Astrocyte of the cerebellum (primary cell): ENCODE results near the gene FOXA1.

Source experiments
- DNase-seq: peaks from one replicate; pipeline ENCODE4 v3.0.0-alpha.2; 2011; ENCODE audit warnings: low read depth
- H3K4me3 ChIP-seq: 2 replicates; pipeline ENCODE4 v1.5.1; 2011; ENCODE audit warnings: mild to moderate bottlenecking, low read depth, low read length, moderate library complexity
- in situ Hi-C: cut with HindIII; loops from 2 replicates; pipeline ENCODE4 v1.10.0; 2017; ENCODE audit warnings: low sequenced_read_pairs
- TF ChIP-seq, protein P1 (sequence below): IDR thresholded peaks from 2 replicates; pipeline ENCODE4 v1.5.1; 2012; ENCODE audit warnings: low read length, low read depth, moderate library complexity, mild to moderate bottlenecking; ENCODE audit errors: missing control alignments

Gene FOXA1

DNA sequence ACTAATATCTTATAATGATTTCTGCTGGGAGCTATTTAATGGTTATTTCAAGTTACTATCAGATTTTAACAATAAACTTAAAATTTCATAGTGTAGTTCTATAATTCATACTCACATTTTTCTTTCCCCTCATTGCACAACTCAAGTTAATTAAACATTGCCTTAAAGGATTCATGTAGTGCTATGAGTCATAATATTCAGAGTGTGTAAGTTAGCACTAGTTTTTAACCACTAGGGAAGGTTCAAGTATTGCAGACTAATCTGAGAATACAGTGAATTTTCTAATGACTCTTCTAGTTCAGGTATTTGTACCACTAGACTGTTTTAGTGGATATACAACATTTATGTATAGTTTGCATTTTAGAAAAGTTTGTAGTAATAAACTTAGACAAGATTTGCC is 49.9 kb downstream of the FOXA1 start:
- TF ChIP-seq, protein P1, sequence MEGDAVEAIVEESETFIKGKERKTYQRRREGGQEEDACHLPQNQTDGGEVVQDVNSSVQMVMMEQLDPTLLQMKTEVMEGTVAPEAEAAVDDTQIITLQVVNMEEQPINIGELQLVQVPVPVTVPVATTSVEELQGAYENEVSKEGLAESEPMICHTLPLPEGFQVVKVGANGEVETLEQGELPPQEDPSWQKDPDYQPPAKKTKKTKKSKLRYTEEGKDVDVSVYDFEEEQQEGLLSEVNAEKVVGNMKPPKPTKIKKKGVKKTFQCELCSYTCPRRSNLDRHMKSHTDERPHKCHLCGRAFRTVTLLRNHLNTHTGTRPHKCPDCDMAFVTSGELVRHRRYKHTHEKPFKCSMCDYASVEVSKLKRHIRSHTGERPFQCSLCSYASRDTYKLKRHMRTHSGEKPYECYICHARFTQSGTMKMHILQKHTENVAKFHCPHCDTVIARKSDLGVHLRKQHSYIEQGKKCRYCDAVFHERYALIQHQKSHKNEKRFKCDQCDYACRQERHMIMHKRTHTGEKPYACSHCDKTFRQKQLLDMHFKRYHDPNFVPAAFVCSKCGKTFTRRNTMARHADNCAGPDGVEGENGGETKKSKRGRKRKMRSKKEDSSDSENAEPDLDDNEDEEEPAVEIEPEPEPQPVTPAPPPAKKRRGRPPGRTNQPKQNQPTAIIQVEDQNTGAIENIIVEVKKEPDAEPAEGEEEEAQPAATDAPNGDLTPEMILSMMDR: no peak
- no peak overlapping the region for H3K4me3 ChIP-seq
- DNase-seq: no peak
- in situ Hi-C loops: no loop called here

GRCh38 chr14:37544407-37544806 is 50.6 kb downstream of the FOXA1 start:
- H3K4me3 ChIP-seq: no peak overlapping the region
- TF ChIP-seq, protein P1: no peak
- no peak for DNase-seq
- in situ Hi-C loops: no loop called here

DNA sequence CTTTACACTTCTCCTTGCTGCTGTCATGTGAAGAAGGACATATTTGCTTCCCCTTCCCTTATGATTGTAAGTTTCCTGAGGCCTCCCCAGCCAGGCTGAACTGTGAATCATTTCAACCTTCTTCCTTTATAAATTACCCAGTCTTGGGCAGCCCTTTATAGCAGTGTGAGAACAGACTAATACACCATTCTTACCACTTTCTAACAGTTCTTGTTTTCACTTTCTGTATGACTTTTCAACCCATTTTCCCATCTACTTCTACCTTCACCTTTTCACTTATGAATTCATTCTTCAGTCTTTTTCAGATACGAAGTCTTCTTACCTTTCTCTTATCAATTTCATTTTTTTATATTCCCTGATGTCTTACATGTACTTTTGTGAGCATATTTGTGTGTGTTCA is 55.1 kb downstream of the FOXA1 start:
- in situ Hi-C loops: no loop called here
- TF ChIP-seq, protein P1: no peak

More for the DNA sequence above, 55.1 kb downstream of the FOXA1 start:
- DNase-seq: no peak
- no peak overlapping the region for H3K4me3 ChIP-seq
